Head of caudate nucleus (tissue), 42 donors: Measurements from ENCODE around the gene SUMO3.
A peak's percentile ranks its signal among the peaks of the same experiment; 100 is the strongest.

Source experiments
- DNase-seq, 42 donors: peaks; one replicate each; pipeline versions ENCODE4 v3.0.0 to v3.0.0-alpha.2; 2020 to 2021; ENCODE audit warnings: mixed read lengths in 7 of 42
- intact Hi-C: fragments of 100-400 bp; cut with DNase I; formaldehyde crosslinking; loops from one replicate; pipeline ENCODE4 v1.15.0; 2022

SUMO3 gene

GRCh38 chr21:44817914-44818639 is at the start of gene SUMO3:
TSS of gene SUMO3 (minus strand) at chr21:44818062. CDS start at chr21:44817968, 94 bp downstream.
- intact Hi-C loops: loop anchor here (2.0 to 5.0 kb wide), 2 partner anchors 17 to 54 kb away; partner anchors contain the start of genes PTTG1IP and UBE2G2
- DNase-seq: peak in 41 of 42 donors; percentile 34 to 91 (median 79)

- DNase-seq: peak in 2 of 42 donors; percentile 0 to 17
- intact Hi-C loops: no loop called here
Observed at GRCh38 chr21:44867464-44867863, 49.6 kb upstream of the SUMO3 start.

GRCh38 chr21:44866780-44867179 is 48.9 kb upstream of the SUMO3 start:
- peak in 1 of 42 donors; percentile 6 for DNase-seq
- intact Hi-C loops: no loop called here

DNA sequence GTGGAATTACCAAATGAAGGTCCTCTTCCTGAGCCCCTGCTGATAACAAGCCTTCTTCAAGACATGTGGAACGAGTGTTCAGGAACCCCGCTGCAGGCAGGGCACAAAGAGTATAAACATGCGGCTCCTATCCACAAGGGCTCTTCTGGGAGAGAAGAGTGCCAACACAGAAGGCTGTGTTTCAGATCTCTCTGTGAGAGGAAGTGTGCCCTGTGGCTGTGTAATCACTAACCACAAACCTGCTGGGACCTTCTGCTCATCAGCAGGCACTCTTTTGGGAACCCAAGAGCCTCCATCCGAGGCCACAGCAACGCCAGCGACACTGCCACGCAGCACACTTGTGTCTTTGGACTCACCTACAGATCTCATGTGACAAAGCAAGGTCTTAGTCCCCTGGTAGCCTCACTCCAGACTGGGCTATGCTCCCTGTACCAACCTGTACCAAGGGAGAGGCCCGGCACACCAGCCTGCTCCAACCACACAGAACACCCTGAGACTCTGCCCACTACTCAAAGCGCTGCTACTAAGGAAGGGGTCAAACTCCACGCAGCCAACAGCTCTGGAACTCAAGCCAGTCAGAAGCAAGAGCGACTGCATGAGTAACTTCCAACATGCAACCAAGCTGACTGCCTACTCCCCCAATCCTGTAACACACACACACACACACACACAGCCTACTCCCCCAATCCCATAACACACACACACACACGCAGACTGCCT is 47.9 kb upstream of the SUMO3 start:
- peak in 7 of 42 donors; percentile 13 to 49 (median 17) for DNase-seq
- intact Hi-C loops: no loop called here

- intact Hi-C loops: no loop called here
Observed at GRCh38 chr21:44862869-44863685, 45.2 kb upstream of the SUMO3 start.

DNA sequence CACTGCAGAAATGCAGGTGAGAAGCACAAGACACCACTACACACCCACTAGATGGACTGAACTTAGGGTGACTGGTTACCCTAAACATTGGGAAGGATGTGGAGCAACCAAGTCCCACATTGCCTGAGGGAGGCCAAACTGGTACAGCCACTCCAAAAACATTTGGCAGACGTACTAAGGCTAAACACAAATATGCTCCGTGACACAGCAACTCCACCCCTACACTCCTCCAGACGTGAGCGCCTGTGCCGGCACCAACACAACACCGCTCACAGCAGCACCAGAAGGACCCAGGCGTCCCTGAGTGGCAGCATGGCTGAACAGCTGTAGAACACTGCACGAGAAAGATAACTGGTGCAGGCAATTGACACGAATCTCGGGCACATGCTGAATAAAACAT is 40.9 kb upstream of the SUMO3 start:
- DNase-seq: peak in 1 of 42 donors; percentile 3
- intact Hi-C loops: no loop called here

More at GRCh38 chr21:44862869-44863685, 45.2 kb upstream of the SUMO3 start:
- peak in 1 of 42 donors; percentile 13 for DNase-seq

- DNase-seq: peak in 1 of 42 donors; percentile 16
- intact Hi-C loops: no loop called here
Observed at GRCh38 chr21:44858291-44858690, 40.4 kb upstream of the SUMO3 start.

GRCh38 chr21:44857127-44857892 is 39.4 kb upstream of the SUMO3 start:
- intact Hi-C loops: no loop called here
- no peak for DNase-seq

GRCh38 chr21:44856131-44856530 is 38.3 kb upstream of the SUMO3 start:
- intact Hi-C loops: no loop called here

GRCh38 chr21:44855572-44855971 is 37.7 kb upstream of the SUMO3 start:
- intact Hi-C loops: no loop called here

More at GRCh38 chr21:44856131-44856530, 38.3 kb upstream of the SUMO3 start:
- no peak for DNase-seq

DNA sequence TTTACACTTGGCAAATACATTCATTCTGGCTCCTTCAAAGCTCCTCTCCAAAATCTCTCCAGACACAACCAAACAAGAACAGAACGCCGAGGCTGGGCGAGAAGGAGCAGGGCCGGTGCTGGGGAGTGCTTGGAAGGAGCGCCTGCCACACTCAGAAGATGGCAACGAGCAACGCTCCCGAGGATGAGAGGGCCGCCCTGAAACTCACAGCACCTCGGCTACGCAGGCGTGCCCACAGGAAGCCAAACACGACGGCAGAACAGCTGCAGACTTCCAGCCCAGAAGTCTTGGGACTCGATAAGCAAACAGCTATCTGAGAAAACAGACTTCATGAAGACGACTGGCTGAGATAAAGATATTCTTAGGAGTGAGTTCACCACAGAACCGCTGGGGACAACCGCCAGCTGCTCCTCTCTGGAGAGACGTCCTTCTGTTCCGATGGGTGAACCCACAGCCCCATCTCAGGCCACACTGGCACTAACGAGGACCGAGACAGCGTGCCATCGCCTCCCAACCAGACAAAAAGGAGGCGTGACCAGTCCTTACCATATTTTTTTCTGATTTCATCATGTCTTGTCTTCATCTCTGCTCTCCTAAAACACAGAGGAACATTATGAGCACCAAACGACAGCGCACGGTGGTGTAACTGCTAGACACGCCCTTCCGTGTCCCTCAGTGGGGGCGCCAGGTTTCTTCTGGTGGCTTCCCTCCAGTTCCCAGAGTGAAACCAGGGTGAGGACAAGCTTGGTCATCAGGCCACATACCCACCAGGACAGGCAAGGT is 37.0 kb upstream of the SUMO3 start:
- intact Hi-C loops: no loop called here
- DNase-seq: peak in 1 of 42 donors; percentile 26

More at GRCh38 chr21:44855572-44855971, 37.7 kb upstream of the SUMO3 start:
- no peak for DNase-seq

GRCh38 chr21:44854391-44854663 is 36.5 kb upstream of the SUMO3 start:
- intact Hi-C loops: no loop called here
- peak in 1 of 42 donors; percentile 18 for DNase-seq

- intact Hi-C loops: no loop called here
- peak in 3 of 42 donors; percentile 9 to 40 (median 13) for DNase-seq
Observed at GRCh38 chr21:44853601-44854390, 35.9 kb upstream of the SUMO3 start.

- peak in 2 of 42 donors; percentile 21 to 27 for DNase-seq
- intact Hi-C loops: no loop called here
Observed at GRCh38 chr21:44850905-44851657, 33.2 kb upstream of the SUMO3 start.

DNA sequence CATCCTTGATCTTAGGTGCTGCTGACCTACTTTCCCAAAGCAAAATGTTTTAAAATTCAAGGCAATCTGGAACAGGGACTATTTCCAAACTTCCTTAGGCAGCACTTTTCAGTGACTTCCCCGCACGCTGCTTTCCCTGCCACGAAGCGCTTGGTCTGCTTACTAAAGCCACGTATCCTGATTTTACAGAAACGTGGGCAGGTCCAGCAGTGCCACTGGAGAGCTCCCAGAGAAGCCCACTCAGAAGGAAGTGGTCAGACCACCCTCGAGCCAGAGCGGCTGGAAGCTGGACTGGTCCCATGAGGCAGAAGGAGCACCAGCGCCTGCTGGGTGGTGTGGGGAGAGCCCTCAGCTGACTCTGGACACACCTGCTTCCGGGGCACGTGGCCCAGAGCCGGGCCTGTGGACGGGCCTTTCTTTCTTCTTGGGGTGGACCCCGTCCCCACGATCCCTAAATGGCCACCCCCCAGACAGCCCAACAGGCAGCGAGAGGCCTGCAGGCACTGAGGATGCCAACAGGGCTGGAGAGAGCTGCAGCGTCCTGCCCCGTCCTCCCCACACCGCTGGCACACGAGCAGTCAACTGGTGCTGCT is 32.4 kb upstream of the SUMO3 start:
- intact Hi-C loops: no loop called here
- peak in 3 of 42 donors; percentile 3 to 30 (median 30) for DNase-seq

DNA sequence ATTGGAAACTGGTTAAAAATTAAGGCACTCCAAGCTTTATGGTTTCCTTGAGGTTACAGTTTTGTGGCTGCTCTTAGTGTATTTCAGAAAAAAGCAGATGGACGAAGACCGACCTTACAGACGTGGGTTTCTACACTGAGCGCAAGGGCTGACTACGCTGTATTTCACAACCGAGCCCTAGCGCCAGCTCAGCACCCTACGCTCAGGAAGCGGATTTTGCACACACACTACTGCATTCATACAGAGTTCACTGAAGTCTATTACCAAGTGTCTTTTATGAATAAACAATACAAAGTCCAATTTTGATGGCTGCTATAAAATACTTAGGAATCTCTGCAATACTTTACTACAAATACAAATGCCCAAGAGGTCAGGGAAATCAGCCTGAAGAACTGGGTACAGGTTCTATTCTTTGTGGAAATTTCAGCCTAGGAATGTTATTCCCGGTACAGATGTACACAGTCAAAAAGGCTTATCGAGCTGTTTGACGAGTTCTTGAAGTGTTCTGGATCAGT is 31.8 kb upstream of the SUMO3 start:
- DNase-seq: peak in 3 of 42 donors; percentile 3 to 26 (median 14)
- intact Hi-C loops: no loop called here
